SK-N-MC (cell line): ENCODE data around the gene MRM3.

ENCODE experiments used
- DNase-seq: peaks from one replicate; pipeline ENCODE4 v3.0.0-alpha.2; 2011; ENCODE audit warnings: low read depth, low spot score
- H3K27ac ChIP-seq: fragments of 200-600 bp; sonication (generic); 2 replicates; pipeline ENCODE4 v1.5.1; 2016; ENCODE audit warnings: mixed run types
- H3K36me3 ChIP-seq: fragments of 200-600 bp; sonication (generic); 2 replicates; pipeline ENCODE4 v1.6.1; 2017; ENCODE audit warnings: antibody characterized with exemption, low read length, mixed read lengths; ENCODE audit not compliant: insufficient read depth
- H3K4me3 ChIP-seq: fragments of 200-600 bp; sonication (generic); 2 replicates; pipeline ENCODE4 v1.5.1; 2016
- H3K9ac ChIP-seq: fragments of 200-600 bp; sonication (generic); 2 replicates; pipeline ENCODE4 v1.8.0; 2017; ENCODE audit warnings: mixed run types, mixed read lengths; ENCODE audit not compliant: insufficient read length
- H3K9me3 ChIP-seq: fragments of 200-600 bp; sonication (generic); 2 replicates; pipeline ENCODE4 v1.6.1; 2017; ENCODE audit warnings: low read depth, mild to moderate bottlenecking, antibody characterized with exemption, low read length, moderate library complexity, mixed read lengths
- EZH2 ChIP-seq: fragments of 200-600 bp; sonication (generic); IDR thresholded peaks from one replicate; pipeline ENCODE4 v1.6.1; 2017; ENCODE audit warnings: antibody characterized with exemption
- FOXP2 ChIP-seq: optimal IDR thresholded peaks from 2 replicates; pipeline ENCODE3; 2011; ENCODE audit warnings: mild to moderate bottlenecking, moderate library complexity; ENCODE audit not compliant: insufficient read depth; ENCODE audit errors: extremely low read length, control extremely low read depth

MRM3 gene

DNA sequence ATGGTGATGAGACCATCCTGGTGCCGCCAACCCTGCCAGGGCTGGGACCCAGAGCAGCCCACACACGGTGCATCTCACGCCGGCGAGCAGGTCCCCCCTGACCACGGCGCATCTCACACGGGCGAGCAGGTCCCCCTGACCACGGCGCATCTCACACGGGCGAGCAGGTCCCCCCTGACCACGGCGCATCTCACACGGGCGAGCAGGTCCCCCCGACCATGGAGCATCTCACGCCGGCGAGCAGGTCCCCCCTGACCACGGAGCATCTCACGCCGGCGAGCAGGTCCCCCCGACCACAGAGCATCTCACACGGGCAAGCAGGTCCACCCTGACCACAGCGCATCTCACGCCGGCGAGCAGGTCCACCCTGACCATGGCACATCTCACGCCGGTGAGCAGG lies 59.2 kb downstream of the MRM3 start:
- no peaks in the 10 kb centered on the region for H3K36me3 ChIP-seq
- no peak overlapping the region for H3K27ac ChIP-seq
- no peaks in the 10 kb centered on the region for H3K9me3 ChIP-seq
- no peak for TF ChIP-seq EZH2
- no peak for TF ChIP-seq FOXP2
- no peak overlapping the region for H3K9ac ChIP-seq
- no peak overlapping the region for H3K4me3 ChIP-seq
- DNase-seq: no peak
